Gastroesophageal sphincter (tissue), 3 donors: ENCODE data around the gene MPRIP.
"Not testable (repeated sequence)": the region's sequence is repeated elsewhere in the genome, so short reads cannot be mapped to it uniquely, and the experiment has no call there.

Experiments used
- CTCF ChIP-seq, 4 experiments: fragments of 200-600 bp in 2 of 4; fragments of 450-650 bp in 2 of 4; sonication (generic) in 1 of 4; IDR thresholded peaks; one replicate each; pipeline ENCODE4 v1.5.1; 2017 to 2019; ENCODE audit warnings: antibody characterized with exemption in 4 of 4, mild to moderate bottlenecking in 2 of 4, moderate library complexity in 2 of 4
- EP300 ChIP-seq: sonication (generic); formaldehyde crosslinking; IDR thresholded peaks from one replicate; pipeline ENCODE4 v1.6.1; 2017; ENCODE audit warnings: antibody characterized with exemption, mild to moderate bottlenecking
- POLR2A ChIP-seq, 2 donors: fragments of 450-650 bp; IDR thresholded peaks; one replicate each; pipeline ENCODE4 v1.6.1; 2017; ENCODE audit warnings: antibody characterized with exemption in 2 of 2, mild to moderate bottlenecking in 2 of 2, moderate library complexity in 1 of 2
- POLR2AphosphoS5 ChIP-seq: sonication (generic); formaldehyde crosslinking; IDR thresholded peaks from one replicate; pipeline ENCODE4 v1.6.1; 2017; ENCODE audit warnings: antibody characterized with exemption

- TF ChIP-seq EP300; POLR2A (IDR thresholded peaks at IDR 0.05); CTCF (IDR thresholded peaks at IDR 0.05); POLR2AphosphoS5: not testable (repeated sequence)
Observed at GRCh38 chr17:17004997-17005614, 37.2 kb upstream of the MPRIP start.
